ENCODE results near the gene OFD1.

The OFD1 gene

DNA sequence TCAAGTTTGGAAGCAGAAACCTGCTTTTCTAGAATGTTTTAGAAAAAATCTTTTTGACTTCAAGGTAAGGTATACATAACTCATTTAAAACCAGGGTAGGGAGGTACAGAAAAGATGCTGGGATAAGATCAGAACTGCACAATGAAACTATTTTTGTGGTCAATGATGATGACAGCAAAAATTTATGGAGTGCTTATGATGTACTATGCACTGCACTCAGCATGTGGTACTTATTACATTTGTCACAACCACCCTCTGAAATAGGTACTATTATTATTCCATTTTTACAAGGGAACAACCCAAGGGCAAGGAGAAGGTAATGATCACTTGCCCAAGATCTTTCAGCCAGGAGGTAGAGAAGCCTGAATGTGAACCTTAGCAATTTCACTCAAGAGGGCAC lies 74.3 kb downstream of the OFD1 start:
- H3K4me3 ChIP-seq (IDR thresholded peaks at IDR 0.05; ENCODE audit: insufficient read depth, low read depth, low read length) = no peak overlapping the region
- no peaks in the 10 kb centered on the region for H3K27me3 ChIP-seq (ENCODE audit: insufficient read depth, low read depth)
- H2AFZ ChIP-seq (ENCODE audit: low read depth) = no peak overlapping the region
- H3K4me1 ChIP-seq (ENCODE audit: low read depth, poor library complexity, severe bottlenecking) = peaks cover 28% of the 10 kb centered on the region
- H3K79me2 ChIP-seq (ENCODE audit: insufficient read depth, low read depth) = no peaks in the 10 kb centered on the region
- H3K4me2 ChIP-seq = peak overlapping the region; percentile 15; the same call in 1 of the 2 replicates
- H3K36me3 ChIP-seq (ENCODE audit: insufficient read depth) = no peaks in the 10 kb centered on the region
- 0 out of 2 replicates have a peak overlapping the region, but pooled peaks have one; percentile 28 for H3K27ac ChIP-seq
- no peaks in the 10 kb centered on the region for H4K20me1 ChIP-seq (ENCODE audit: insufficient read depth)
- no peak overlapping the region for H3K9ac ChIP-seq
- TF ChIP-seq, protein P1, sequence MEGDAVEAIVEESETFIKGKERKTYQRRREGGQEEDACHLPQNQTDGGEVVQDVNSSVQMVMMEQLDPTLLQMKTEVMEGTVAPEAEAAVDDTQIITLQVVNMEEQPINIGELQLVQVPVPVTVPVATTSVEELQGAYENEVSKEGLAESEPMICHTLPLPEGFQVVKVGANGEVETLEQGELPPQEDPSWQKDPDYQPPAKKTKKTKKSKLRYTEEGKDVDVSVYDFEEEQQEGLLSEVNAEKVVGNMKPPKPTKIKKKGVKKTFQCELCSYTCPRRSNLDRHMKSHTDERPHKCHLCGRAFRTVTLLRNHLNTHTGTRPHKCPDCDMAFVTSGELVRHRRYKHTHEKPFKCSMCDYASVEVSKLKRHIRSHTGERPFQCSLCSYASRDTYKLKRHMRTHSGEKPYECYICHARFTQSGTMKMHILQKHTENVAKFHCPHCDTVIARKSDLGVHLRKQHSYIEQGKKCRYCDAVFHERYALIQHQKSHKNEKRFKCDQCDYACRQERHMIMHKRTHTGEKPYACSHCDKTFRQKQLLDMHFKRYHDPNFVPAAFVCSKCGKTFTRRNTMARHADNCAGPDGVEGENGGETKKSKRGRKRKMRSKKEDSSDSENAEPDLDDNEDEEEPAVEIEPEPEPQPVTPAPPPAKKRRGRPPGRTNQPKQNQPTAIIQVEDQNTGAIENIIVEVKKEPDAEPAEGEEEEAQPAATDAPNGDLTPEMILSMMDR (conservative IDR thresholded peaks at IDR 0.05; ENCODE audit: low read depth, low read length) = no peak

DNA sequence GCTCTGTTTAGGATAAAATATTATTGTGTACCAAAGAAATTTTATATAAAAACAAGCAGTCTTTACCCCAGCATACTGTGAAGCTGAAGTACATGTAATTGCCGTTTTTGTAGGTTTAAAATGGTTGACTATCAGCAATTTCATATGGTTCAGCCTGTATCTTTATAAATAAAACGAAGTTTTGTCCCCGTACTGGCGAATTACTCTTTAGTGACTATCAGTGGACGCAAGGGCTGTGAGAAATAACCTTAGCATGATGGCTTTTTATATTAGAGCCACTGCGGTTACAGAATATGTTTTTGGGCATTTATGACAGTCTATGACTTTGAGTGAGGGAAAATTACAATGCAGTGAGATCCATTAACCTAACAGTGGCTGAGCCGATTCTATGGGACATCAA lies 81.1 kb downstream of the OFD1 start:
- no peak overlapping the region for H3K4me2 ChIP-seq
- no peak overlapping the region for H3K4me3 ChIP-seq (IDR thresholded peaks at IDR 0.05; ENCODE audit: insufficient read depth, low read depth, low read length)
- no peak overlapping the region for H3K27ac ChIP-seq
- H3K27me3 ChIP-seq (ENCODE audit: insufficient read depth, low read depth) = no peaks in the 10 kb centered on the region
- H2AFZ ChIP-seq (ENCODE audit: low read depth) = no peak overlapping the region
- H3K36me3 ChIP-seq (ENCODE audit: insufficient read depth) = no peaks in the 10 kb centered on the region
- H4K20me1 ChIP-seq (ENCODE audit: insufficient read depth) = no peaks in the 10 kb centered on the region
- H3K79me2 ChIP-seq (ENCODE audit: insufficient read depth, low read depth) = no peaks in the 10 kb centered on the region
- TF ChIP-seq, protein P1 (conservative IDR thresholded peaks at IDR 0.05; ENCODE audit: low read depth, low read length) = no peak
- no peak overlapping the region for H3K9ac ChIP-seq
- H3K4me1 ChIP-seq (ENCODE audit: low read depth, poor library complexity, severe bottlenecking) = no peaks in the 10 kb centered on the region

DNA sequence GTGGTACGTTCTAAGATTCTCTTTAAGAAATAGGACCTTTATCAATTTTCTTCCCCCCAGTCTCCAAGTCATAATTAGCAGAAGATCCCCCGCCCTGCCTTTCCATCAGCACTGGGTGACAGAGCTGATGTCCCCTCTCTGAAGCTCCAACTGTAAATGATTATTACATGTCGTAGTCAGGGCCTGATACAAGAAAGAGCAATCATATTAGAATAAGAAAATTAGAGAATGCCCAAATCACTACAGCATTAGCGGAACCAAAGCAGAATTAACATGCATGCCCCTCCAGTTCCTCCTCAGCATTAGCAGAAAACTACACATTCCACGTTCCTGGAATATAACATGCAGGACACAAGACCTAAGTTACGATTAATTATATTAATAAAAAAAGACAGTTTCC lies 81.6 kb downstream of the OFD1 start:
- Histone ChIP-seq H3K27ac (no peak overlapping the region), H3K27me3 (ENCODE audit: insufficient read depth, low read depth) (no peaks in the 10 kb centered on the region), H3K4me3 (IDR thresholded peaks at IDR 0.05; ENCODE audit: insufficient read depth, low read depth, low read length) (no peak overlapping the region), H3K4me2 (no peak overlapping the region), H4K20me1 (ENCODE audit: insufficient read depth) (no peaks in the 10 kb centered on the region), H2AFZ (ENCODE audit: low read depth) (no peak overlapping the region), H3K36me3 (ENCODE audit: insufficient read depth) (no peaks in the 10 kb centered on the region), H3K9ac (no peak overlapping the region), H3K4me1 (ENCODE audit: low read depth, poor library complexity, severe bottlenecking) (no peaks in the 10 kb centered on the region), H3K79me2 (ENCODE audit: insufficient read depth, low read depth) (no peaks in the 10 kb centered on the region)
- TF ChIP-seq, protein P1 (conservative IDR thresholded peaks at IDR 0.05; ENCODE audit: low read depth, low read length) = no peak

DNA sequence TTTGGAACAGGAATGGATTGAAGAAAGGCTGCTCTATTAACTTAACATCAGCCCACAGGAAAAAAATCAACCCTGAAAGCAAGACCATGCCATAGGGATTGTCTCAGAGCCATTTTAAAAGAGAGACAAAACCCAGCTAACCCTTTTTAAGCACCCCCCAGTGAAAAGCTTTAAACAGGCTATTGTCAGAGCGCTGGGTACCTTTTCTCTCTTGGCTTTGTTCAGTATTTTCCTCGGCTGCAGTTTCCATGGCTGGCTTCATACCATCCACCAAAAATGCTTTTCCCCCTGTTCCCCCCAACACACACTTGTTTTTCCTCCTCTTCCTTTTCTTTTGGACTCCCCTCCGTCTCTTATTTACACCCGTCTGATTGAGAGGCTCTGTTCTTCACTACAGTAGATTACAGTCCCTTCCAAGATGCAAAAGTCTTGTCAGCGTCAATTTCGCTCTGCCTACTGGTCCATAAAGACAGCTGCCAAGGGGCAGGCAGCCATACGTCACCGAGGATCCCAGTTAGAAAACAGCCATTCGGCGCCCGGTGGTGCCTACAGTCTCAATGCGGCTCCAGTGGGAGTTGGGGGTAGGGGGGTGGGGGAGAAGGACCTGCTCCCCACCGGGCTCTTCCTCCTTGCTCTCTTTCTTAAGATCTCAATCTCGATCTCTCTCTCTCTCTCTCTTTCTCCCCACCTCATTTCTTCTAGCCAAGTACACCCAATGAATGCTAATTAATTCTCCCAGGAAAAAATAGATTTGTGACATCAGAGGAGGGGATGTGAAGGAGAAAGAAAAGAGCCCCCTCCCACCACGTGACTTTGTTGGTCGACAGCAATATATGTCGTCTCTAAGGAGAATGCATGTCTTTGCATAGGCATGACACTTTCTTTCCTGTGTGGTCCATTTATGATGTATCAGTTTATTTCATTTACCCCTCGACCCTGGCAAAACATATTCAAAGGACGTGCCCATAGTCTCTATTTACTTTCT lies 82.4 kb downstream of the OFD1 start, which contains the start of gene GPM6B:
Gene GPM6B, minus strand, starts transcription at position 451 of the 985 bp plus-strand sequence. Its CDS starts 189 bp downstream, at position 262.
- TF ChIP-seq, protein P1 (conservative IDR thresholded peaks at IDR 0.05; ENCODE audit: low read depth, low read length) = no peak
- Histone ChIP-seq H3K79me2 (ENCODE audit: insufficient read depth, low read depth) (no peaks in the 10 kb centered on the region), H2AFZ (ENCODE audit: low read depth) (no peak within 1 kb of the TSS), H4K20me1 (ENCODE audit: insufficient read depth) (no peaks in the 10 kb centered on the region), H3K9ac (no peak within 1 kb of the TSS), H3K4me1 (ENCODE audit: low read depth, poor library complexity, severe bottlenecking) (no peaks in the 10 kb centered on the region), H3K36me3 (ENCODE audit: insufficient read depth) (no peaks in the 10 kb centered on the region), H3K4me3 (IDR thresholded peaks at IDR 0.05; ENCODE audit: insufficient read depth, low read depth, low read length) (no peak within 1 kb of the TSS), H3K4me2 (no peak within 1 kb of the TSS), H3K27ac (no peak within 1 kb of the TSS), H3K27me3 (ENCODE audit: insufficient read depth, low read depth) (no peaks in the 10 kb centered on the region)

All from KMS-11 (cell line).